ENCODE results near the gene DFFB. TPM values are rescaled to one million over a fixed set of nuclear protein-coding genes. Genes with fewer than 3 reads are reported as not detected.
"Not testable (repeated sequence)": the region's sequence is repeated elsewhere in the genome, so short reads cannot be mapped to it uniquely, and the experiment has no call there.

Gene DFFB
- total RNA-seq, 2 donors from 2014 or later: 4.5 to 10.7 TPM

DNA sequence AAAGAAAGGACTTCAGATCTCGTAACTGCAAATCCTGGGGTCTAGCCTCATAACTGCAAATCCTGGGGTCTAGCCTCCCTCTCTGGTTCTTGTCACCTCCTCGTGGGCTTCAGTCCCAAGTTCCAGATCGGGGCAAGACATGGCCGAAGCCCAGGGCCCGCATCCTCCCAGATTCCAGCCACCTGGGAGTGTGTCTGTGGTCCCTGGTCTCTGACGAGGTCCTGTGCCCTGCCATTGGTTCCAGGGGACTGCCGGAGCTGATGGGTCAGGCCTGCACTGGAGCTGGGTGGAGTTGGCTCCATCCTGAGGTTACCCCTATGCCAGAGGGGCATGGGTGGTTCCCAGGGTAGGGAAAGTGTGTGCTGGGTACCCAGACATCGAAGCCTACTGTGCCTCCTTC is 60.5 kb downstream of the DFFB start:
- TF ChIP-seq, protein P1, sequence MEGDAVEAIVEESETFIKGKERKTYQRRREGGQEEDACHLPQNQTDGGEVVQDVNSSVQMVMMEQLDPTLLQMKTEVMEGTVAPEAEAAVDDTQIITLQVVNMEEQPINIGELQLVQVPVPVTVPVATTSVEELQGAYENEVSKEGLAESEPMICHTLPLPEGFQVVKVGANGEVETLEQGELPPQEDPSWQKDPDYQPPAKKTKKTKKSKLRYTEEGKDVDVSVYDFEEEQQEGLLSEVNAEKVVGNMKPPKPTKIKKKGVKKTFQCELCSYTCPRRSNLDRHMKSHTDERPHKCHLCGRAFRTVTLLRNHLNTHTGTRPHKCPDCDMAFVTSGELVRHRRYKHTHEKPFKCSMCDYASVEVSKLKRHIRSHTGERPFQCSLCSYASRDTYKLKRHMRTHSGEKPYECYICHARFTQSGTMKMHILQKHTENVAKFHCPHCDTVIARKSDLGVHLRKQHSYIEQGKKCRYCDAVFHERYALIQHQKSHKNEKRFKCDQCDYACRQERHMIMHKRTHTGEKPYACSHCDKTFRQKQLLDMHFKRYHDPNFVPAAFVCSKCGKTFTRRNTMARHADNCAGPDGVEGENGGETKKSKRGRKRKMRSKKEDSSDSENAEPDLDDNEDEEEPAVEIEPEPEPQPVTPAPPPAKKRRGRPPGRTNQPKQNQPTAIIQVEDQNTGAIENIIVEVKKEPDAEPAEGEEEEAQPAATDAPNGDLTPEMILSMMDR (IDR thresholded peaks at IDR 0.05): no peak
- intact Hi-C loops (cut with DNase I): no loop called here

DNA sequence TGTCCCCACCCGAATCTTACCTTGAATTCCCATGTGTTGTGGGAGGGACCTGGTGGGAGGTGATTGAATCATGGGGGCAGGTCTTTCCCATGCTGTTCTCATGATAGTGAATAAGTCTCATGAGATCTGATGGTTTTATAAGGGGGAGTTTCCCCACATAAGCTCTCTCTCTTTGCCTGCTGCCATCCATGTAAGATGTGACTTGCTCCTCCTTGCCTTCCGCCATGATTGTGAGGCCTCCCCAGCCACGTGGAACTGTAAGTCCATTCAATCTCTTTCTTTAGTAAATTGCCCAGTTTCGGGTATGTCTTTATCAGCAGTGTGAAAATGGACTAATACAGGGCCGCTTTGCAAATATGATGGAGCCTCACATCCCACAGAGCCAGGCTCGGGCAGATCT is 61.1 kb downstream of the DFFB start:
- H3K36me3 ChIP-seq; DNase-seq; H3K9me3 ChIP-seq; H3K4me1 ChIP-seq; intact Hi-C loops (cut with DNase I); H3K27ac ChIP-seq; H3K4me3 ChIP-seq; H3K9ac ChIP-seq (ENCODE audit: low read depth in 2 of 2, low read length in 2 of 2); H3K27me3 ChIP-seq: not testable (repeated sequence)

More for the DNA sequence above, 60.5 kb downstream of the DFFB start:
- Histone ChIP-seq H3K27ac (no peak overlapping the region), H3K9me3 (no peaks in the 10 kb centered on the region), H3K4me1 (no peaks in the 10 kb centered on the region), H3K36me3 (no peaks in the 10 kb centered on the region), H3K27me3 (no peaks in the 10 kb centered on the region), H3K9ac (ENCODE audit: low read depth in 2 of 2, low read length in 2 of 2) (no peak overlapping the region), H3K4me3 (no peak overlapping the region)
- DNase-seq: no peak

GRCh38 chr1:3918966-3919611 is 61.8 kb downstream of the DFFB start:
- no peak for DNase-seq
- H3K36me3 ChIP-seq: no peaks in the 10 kb centered on the region
- no peaks in the 10 kb centered on the region for H3K4me1 ChIP-seq
- H3K9ac ChIP-seq (ENCODE audit: low read depth in 2 of 2, low read length in 2 of 2): no peak overlapping the region
- no peaks in the 10 kb centered on the region for H3K9me3 ChIP-seq
- intact Hi-C loops (cut with DNase I): no loop called here
- H3K27ac ChIP-seq: no peak overlapping the region
- TF ChIP-seq, protein P1 (IDR thresholded peaks at IDR 0.05): no peak
- no peaks in the 10 kb centered on the region for H3K27me3 ChIP-seq
- no peak overlapping the region for H3K4me3 ChIP-seq

- Histone ChIP-seq H3K4me1 (no peaks in the 10 kb centered on the region), H3K27ac (no peak overlapping the region), H3K36me3 (no peaks in the 10 kb centered on the region), H3K9ac (ENCODE audit: low read depth in 2 of 2, low read length in 2 of 2) (no peak overlapping the region), H3K9me3 (no peaks in the 10 kb centered on the region), H3K4me3 (no peak overlapping the region), H3K27me3 (no peaks in the 10 kb centered on the region)
- intact Hi-C loops (cut with DNase I): no loop called here
- TF ChIP-seq, protein P1 (IDR thresholded peaks at IDR 0.05): no peak
- DNase-seq: no peak
These were observed 62.4 kb downstream of the DFFB start for GRCh38 chr1:3919706-3920105.

DNA sequence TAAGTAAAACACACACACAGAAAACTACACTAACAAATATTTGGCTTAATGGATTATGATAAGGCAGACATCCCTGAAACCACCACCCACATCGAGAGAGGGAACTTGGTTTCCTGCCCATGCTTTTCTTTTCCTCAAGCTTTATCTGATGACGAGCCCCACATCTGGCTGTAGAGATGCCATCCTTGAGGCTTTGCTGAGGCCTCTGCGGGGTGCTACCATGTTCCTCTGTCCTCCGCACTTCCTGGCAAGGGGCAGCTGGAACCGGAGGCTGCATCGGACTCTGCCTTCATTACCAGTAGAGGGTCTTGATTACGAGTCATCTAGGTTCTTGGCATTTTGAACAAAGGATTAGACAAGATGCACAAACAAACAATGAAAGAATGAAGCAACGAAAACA is 64.5 kb downstream of the DFFB start:
- H3K4me1 ChIP-seq: no peaks in the 10 kb centered on the region
- no peaks in the 10 kb centered on the region for H3K36me3 ChIP-seq
- no peak for DNase-seq
- no peak overlapping the region for H3K27ac ChIP-seq
- H3K9me3 ChIP-seq: no peaks in the 10 kb centered on the region
- no peak overlapping the region for H3K9ac ChIP-seq (ENCODE audit: low read depth in 2 of 2, low read length in 2 of 2)
- no peaks in the 10 kb centered on the region for H3K27me3 ChIP-seq
- TF ChIP-seq, protein P1 (IDR thresholded peaks at IDR 0.05): no peak
- H3K4me3 ChIP-seq: no peak overlapping the region
- intact Hi-C loops (cut with DNase I): no loop called here

DNA sequence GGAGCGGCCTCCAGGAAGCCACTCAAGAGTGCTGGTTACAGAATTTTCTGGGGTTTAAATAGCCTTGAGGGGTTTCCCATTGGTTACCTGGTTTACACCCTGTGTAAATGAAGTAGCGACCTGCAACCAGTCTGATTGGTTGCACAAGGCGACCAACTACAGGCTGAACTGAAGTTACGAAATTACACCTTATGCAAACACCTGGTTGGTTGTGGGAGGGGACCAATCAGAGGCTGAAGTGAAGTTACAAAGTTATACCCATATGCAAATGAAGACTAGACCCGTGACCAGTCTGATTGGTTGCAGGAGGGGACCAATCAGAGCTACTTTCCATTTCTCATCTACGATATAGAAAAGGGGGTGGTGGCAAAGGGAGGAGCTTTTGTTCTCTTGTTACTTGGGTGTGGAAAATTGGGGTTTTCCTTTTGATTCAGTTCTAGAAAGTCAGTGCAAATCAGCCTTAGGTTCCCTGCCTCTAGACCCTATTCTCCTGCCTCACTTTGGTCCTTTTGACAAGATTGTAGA is 65.0 kb downstream of the DFFB start:
- no peaks in the 10 kb centered on the region for H3K36me3 ChIP-seq
- no peak overlapping the region for H3K9ac ChIP-seq (ENCODE audit: low read depth in 2 of 2, low read length in 2 of 2)
- H3K27me3 ChIP-seq: no peaks in the 10 kb centered on the region
- H3K4me3 ChIP-seq: no peak overlapping the region
- TF ChIP-seq, protein P1 (IDR thresholded peaks at IDR 0.05): no peak
- H3K27ac ChIP-seq: no peak overlapping the region
- intact Hi-C loops (cut with DNase I): no loop called here
- H3K4me1 ChIP-seq: no peaks in the 10 kb centered on the region
- DNase-seq: no peak
- no peaks in the 10 kb centered on the region for H3K9me3 ChIP-seq
